ENCODE results near the gene KLHL6. TPM values are rescaled to one million over a fixed set of nuclear protein-coding genes. Genes with fewer than 3 reads are reported as not detected.

Gene KLHL6
- total RNA-seq, 2 experiments from 2014 or later = 32.4 to 32.6 TPM

GRCh38 chr3:183491923-183492848 lies 63.3 kb downstream of the KLHL6 start:
- CTCF ChIA-PET = interaction anchor here (0.8 to 3.4 kb wide), 2 partner anchors 13 to 392 kb away, joined by 3 to 12 read pairs; partner anchors contain the start of gene PARL
- peaks cover 7% of the 10 kb centered on the region for H3K4me1 Mint-ChIP-seq (ENCODE audit: low read depth)
- DNase-seq (no peak), ATAC-seq (no peak)
- POLR2A ChIA-PET = interaction anchor here (0.6 to 1.1 kb wide), 2 partner anchors 153 to 520 kb away, joined by 3 to 4 read pairs; no protein-coding TSS in a partner anchor
- no peaks in the 10 kb centered on the region for H3K27me3 Mint-ChIP-seq
- intact Hi-C loops (cut with micrococcal nuclease) = no loop called here
- H3K9me3 Mint-ChIP-seq = no peaks in the 10 kb centered on the region
- TF ChIP-seq, protein P1, sequence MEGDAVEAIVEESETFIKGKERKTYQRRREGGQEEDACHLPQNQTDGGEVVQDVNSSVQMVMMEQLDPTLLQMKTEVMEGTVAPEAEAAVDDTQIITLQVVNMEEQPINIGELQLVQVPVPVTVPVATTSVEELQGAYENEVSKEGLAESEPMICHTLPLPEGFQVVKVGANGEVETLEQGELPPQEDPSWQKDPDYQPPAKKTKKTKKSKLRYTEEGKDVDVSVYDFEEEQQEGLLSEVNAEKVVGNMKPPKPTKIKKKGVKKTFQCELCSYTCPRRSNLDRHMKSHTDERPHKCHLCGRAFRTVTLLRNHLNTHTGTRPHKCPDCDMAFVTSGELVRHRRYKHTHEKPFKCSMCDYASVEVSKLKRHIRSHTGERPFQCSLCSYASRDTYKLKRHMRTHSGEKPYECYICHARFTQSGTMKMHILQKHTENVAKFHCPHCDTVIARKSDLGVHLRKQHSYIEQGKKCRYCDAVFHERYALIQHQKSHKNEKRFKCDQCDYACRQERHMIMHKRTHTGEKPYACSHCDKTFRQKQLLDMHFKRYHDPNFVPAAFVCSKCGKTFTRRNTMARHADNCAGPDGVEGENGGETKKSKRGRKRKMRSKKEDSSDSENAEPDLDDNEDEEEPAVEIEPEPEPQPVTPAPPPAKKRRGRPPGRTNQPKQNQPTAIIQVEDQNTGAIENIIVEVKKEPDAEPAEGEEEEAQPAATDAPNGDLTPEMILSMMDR (IDR thresholded peaks at IDR 0.05) = no peak
- H3K36me3 Mint-ChIP-seq (ENCODE audit: low read depth) = peaks cover 48% of the 10 kb centered on the region
- no peak overlapping the region for H3K4me3 Mint-ChIP-seq
- H3K27ac Mint-ChIP-seq = no peak overlapping the region

GRCh38 chr3:183491109-183491922 lies 64.2 kb downstream of the KLHL6 start:
- TF ChIP-seq, protein P1 (IDR thresholded peaks at IDR 0.05) = no peak
- no peaks in the 10 kb centered on the region for H3K9me3 Mint-ChIP-seq
- intact Hi-C loops (cut with micrococcal nuclease) = no loop called here
- H3K4me3 Mint-ChIP-seq = no peak overlapping the region
- no peak for ATAC-seq
- no peak for DNase-seq
- peaks cover 48% of the 10 kb centered on the region for H3K36me3 Mint-ChIP-seq (ENCODE audit: low read depth)
- H3K4me1 Mint-ChIP-seq (ENCODE audit: low read depth) = peaks cover 7% of the 10 kb centered on the region
- POLR2A ChIA-PET = no interaction called here
- no peaks in the 10 kb centered on the region for H3K27me3 Mint-ChIP-seq
- no peak overlapping the region for H3K27ac Mint-ChIP-seq
- CTCF ChIA-PET = interaction anchor here (1.6 kb wide), 1 partner anchor 61 kb away, joined by 9 read pairs; no protein-coding TSS in a partner anchor

GRCh38 chr3:183490653-183491052 lies 64.9 kb downstream of the KLHL6 start:
- DNase-seq (no peak), ATAC-seq (no peak)
- H3K27ac Mint-ChIP-seq = no peak overlapping the region
- H3K4me1 Mint-ChIP-seq (ENCODE audit: low read depth) = peaks cover 5% of the 10 kb centered on the region
- POLR2A ChIA-PET = no interaction called here
- H3K27me3 Mint-ChIP-seq = no peaks in the 10 kb centered on the region
- intact Hi-C loops (cut with micrococcal nuclease) = no loop called here
- H3K9me3 Mint-ChIP-seq = no peaks in the 10 kb centered on the region
- H3K4me3 Mint-ChIP-seq = no peak overlapping the region
- CTCF ChIA-PET = interaction anchor here (1.6 kb wide), 1 partner anchor 62 kb away, joined by 9 read pairs; no protein-coding TSS in a partner anchor
- peaks cover 46% of the 10 kb centered on the region for H3K36me3 Mint-ChIP-seq (ENCODE audit: low read depth)
- TF ChIP-seq, protein P1 (IDR thresholded peaks at IDR 0.05) = no peak

DNA sequence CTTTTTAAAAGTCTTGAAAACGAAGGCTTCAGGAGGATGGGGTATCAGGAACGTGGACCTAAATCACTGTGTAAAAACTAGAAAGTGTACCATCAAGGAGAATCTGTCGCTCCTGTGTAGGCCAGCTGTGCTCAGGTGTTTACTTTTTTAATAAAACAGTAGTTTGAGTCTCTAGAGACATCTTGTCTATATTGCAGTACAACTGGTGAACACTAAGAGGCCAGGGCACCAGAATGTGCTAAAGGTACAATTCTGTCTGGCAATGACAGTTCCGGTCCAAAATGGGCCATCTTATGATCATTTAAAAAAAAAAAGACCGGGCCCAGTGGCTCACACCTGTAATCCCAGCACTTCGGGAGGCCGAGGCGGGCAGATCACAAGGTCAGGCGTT lies 65.3 kb downstream of the KLHL6 start:
- intact Hi-C loops (cut with micrococcal nuclease) = no loop called here
- no peaks in the 10 kb centered on the region for H3K27me3 Mint-ChIP-seq
- ATAC-seq = no peak
- ChIA-PET CTCF (interaction anchor here (1.6 to 3.1 kb wide), 2 partner anchors 11 to 62 kb away, joined by 9 to 16 read pairs; no protein-coding TSS in a partner anchor), POLR2A (interaction anchor here (0.7 kb wide), 1 partner anchor 37 kb away, joined by 3 read pairs; no protein-coding TSS in a partner anchor)
- no peak overlapping the region for H3K27ac Mint-ChIP-seq
- no peak overlapping the region for H3K4me3 Mint-ChIP-seq
- no peaks in the 10 kb centered on the region for H3K9me3 Mint-ChIP-seq
- H3K36me3 Mint-ChIP-seq (ENCODE audit: low read depth) = peaks cover 46% of the 10 kb centered on the region
- H3K4me1 Mint-ChIP-seq (ENCODE audit: low read depth) = peaks cover 5% of the 10 kb centered on the region
- TF ChIP-seq, protein P1 (IDR thresholded peaks at IDR 0.05) = no peak
- no peak for DNase-seq
